HG03159 (cell line): ENCODE results near the gene SLC35F6.

ENCODE experiments used
- ATAC-seq: cut with Tn5 transposase; IDR thresholded peaks from one replicate; pipeline ENCODE4 v1.9.1; 2021; ENCODE audit warnings: mild to moderate bottlenecking, moderate library complexity; ENCODE audit not compliant: unreplicated experiment

SLC35F6 gene, protein sequence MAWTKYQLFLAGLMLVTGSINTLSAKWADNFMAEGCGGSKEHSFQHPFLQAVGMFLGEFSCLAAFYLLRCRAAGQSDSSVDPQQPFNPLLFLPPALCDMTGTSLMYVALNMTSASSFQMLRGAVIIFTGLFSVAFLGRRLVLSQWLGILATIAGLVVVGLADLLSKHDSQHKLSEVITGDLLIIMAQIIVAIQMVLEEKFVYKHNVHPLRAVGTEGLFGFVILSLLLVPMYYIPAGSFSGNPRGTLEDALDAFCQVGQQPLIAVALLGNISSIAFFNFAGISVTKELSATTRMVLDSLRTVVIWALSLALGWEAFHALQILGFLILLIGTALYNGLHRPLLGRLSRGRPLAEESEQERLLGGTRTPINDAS

DNA sequence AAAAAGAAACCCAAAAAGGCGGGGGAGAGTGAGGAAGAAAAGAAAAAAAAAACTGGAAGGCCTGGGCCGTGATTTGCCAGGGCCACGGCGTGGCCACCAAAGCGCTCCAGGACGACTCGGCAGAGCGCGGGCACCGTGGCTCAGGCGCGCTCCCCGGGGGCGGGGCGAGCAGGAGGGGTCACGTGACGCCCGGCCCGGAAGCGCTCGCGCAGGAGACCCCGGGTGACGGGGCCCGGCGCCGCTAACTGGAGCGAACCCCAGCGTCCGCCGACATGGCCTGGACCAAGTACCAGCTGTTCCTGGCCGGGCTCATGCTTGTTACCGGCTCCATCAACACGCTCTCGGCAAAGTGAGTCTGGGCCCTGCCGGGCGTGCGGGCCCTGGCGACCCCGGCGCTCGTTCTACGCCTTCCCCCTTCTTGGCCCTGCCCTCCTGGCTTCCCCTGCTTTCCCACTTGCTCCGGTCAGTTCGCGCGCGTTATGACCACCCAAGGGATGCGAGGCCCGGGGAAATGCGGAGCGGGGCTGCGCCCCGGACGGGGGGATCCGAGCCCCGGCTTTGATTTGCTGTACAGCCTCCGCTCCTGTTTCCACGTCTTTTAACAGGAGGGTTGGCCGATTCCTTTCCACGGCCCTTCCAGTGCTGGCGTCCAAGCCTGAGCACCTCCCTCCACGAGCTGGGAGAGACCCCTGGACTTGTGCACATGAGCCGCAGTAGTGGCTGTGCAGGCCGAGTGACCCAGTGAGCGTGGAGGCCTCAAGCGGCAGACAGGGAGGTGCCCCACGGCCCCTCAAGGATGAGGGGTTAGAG, at the start of gene SLC35F6:
Gene SLC35F6 (plus strand): TSS at position 207 of the 810 bp plus-strand sequence. CDS start 66 bp downstream, at position 273.
- peak; percentile 80 for ATAC-seq

DNA sequence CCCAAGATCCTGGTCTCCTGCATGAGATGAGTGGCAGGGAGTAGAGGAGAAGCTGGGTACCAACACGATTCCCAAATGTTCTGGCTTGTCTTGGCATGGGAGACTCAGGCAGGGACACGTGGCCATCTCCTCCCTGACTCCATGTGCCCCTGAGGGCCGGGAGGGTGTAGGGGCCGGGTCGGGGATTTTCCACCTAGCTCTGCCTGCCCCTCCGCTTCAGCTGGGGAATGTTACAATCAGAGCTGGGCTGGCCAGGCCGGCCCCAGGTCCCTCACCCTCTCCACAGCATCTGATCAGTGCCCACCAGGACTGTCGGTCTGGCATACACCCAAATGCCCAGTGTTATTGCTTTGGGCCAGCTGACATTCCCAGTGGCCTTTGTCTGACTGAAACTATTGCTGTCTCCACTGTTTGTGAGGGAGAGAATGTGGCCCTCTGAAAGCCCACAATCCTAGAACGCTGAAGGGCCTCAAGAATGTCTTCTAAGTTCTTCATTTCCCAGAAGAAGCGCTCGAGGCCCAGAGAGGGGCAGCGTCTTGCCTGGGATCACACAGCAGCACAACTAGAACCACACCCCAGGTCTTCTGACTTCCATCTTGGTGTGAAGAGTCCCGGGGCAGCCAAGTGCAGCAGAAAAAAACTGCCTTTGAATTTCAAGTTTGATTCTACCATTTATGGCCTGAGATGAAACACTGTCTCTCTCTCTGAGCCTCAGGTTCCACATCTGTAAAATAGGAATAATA, 48.4 kb upstream of the SLC35F6 start:
- no peak for ATAC-seq

DNA sequence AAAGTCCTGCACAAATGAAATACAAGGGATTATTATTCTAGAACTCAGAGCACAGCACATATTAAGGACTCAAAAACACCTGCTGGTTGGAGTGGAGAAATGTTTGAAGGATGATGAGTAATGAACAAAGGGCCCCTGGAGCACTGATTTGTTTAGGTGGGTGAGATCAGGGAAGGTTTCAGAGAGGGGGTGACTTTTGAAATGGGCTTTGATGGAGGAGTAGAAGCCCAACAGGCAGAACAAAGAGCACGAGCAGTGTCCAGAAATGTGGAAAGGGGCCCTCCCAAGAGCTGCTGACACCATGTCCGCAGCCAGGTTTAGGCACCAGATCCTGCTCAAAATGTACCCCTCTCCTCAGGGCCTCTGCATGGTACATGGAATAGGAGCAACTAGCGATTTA, 47.7 kb upstream of the SLC35F6 start:
- no peak for ATAC-seq

- no peak for ATAC-seq
Observed at GRCh38 chr2:26716769-26717168, 47.3 kb upstream of the SLC35F6 start.

DNA sequence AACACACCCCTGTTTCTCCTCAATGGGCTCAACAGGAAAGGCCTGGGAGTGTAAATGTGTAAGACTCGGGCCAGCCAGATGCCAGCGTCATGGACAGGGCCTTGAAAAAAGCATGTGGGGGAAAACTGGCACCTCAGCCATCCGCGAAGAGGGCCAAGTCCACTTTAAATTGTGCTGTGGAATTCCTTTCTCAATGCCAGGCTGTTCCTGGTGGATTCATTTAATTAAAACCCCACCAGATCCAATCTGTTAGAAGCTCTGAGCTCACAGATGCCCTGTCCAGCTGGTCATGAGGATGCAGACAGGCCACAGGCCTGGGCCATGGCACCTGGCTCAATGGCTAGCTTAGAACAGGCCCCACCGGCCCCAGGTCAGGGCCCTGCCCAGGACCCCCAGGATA, 46.7 kb upstream of the SLC35F6 start:
- ATAC-seq = no peak

GRCh38 chr2:26718949-26719686, 45.0 kb upstream of the SLC35F6 start:
- ATAC-seq = no peak

GRCh38 chr2:26720322-26721114, 43.6 kb upstream of the SLC35F6 start:
- no peak for ATAC-seq

- no peak for ATAC-seq
Observed at GRCh38 chr2:26721115-26722032, 42.7 kb upstream of the SLC35F6 start.

DNA sequence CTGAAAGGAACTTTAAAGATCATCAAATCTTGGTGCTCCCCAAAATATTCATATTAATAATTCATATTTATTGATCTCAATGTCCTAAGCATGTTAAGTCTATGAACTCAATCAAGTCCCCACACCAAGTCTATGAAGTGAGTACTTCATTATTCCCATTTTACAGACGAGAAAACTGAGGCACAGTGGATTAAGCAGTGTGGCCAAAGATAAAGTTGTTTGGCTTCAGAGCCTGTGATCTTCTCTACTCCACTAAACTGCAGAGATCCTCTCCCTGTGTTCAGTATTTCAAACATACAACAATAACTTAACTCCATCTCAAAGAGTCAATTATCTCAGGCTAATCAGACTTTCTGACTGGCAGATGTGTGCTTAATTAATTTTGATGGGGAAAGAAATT, 41.8 kb upstream of the SLC35F6 start:
- no peak for ATAC-seq

DNA sequence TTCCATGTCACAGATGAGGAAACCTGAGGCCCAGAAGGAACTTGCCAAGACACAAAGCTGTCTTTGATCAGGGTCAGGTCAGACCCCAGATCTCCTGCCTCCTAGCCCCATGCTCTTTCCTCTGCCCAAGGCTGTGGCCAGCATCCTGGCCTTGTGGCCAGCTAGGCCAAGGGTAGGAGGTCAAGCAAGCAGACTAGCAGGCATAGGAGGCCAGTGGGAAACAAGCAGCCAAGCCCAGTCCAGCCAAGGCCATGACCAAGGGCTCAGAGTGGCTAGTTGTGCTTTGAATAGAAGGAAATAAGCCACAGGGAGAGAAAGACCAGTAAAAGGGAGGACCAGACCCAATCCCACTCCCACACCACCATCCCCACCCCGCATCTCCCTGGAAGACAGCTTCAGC, 41.2 kb upstream of the SLC35F6 start:
- no peak for ATAC-seq

GRCh38 chr2:26723475-26723874, 40.6 kb upstream of the SLC35F6 start:
- no peak for ATAC-seq

DNA sequence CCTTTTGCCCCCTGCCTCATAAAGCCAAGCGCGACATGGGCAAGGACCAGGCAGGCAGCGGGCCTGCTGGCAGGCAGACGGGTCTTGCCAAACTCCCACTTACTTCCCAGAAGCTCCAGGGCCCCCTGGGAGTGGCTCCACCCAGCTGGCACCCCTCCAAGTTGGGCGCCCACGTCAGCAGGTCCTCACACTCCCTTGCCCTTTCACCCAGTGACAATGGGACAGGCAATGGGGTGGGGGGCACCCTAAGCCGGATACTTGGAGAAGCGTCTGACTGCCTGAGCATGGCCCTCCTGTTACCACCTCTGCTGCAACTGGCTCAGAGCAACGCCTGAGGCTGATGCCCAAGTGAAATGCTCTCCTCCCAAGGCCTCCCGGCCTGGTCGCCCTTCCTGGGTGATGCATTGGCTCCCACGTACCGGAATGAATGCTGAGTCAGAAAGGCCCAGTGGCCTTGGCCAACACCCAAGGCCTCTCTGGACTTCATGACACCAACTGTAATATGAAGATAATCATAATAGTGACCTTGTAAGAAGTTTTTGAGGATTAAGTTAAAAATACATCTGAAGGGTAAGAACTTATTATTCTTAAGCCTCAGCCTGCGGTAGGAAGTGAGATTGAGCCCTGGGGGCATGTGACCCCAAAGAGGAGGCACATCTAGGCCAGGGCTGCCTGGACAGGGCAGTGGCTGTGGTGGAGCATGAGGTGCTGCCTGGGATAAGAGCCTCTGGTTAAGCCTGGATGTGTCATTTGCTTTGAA, 39.9 kb upstream of the SLC35F6 start:
- no peak for ATAC-seq

DNA sequence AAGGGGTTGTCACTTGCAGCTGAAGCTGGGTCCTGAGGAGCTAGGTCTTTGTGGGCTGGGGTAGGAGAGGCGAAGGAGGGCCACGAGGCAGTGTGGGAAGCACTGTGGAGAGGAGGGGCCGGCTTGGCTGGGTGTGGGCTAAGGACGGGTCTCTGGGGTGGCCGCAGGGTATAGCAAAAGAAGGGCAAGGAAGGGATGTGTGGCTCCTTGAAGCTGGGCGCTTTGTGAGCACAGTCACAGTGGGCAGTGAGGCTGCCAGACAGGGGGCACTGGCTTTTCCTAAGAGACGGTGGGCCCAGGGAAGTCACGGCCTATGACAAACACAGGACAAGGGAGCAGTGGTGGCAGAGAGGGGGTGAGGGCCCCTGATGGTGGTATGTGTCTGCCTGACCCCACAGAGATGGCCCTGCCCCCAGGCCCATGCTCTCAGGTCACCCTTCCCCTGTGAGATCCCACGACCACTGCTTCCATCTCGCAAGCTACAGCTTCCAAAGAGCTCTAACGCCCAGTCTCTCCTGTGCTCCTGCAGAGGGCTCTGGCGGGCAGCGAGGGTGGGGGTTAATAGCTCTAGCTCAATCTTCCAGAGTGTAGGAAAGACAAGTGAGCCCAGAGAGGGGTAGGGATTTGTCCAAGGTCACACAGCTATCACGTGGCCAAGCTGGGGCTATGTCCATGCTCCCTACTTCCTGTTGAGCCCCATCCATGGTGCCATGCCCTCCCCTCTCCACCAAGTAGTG, 39.1 kb upstream of the SLC35F6 start:
- no peak for ATAC-seq

DNA sequence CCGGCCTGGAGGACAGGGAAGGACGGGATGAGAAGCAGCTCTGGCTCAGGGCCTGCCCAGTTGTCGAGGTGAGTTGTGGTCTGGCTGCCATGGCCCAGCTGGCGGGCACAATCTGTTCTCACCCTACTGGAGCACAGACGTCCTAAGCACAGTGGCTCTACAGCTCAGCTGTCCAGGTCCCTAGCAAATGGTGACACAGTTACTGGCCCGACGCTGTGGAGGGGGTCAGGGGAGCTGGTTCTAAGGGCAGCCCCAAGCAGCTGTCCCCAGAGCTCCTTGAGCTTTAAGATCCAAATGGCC, 38.6 kb upstream of the SLC35F6 start:
- no peak for ATAC-seq

DNA sequence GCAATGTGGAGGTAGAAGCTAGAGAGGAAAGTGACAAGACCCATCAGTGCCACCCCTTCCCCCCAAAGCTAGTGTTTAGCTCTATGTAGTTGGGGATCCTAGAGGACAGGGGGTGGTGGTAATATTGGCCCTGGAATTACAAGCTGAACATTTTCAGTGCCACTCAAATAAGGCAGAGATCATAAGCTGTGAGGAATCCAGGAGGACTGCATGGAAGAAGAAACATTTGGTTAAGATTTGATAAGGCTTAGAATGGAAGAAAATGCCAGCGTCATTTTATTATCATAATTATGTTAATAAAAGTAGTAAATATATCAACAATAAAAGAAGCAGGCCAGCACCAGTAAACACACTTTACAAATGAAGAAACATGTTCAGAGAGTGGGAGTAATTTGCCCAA, 37.9 kb upstream of the SLC35F6 start:
- ATAC-seq = no peak

DNA sequence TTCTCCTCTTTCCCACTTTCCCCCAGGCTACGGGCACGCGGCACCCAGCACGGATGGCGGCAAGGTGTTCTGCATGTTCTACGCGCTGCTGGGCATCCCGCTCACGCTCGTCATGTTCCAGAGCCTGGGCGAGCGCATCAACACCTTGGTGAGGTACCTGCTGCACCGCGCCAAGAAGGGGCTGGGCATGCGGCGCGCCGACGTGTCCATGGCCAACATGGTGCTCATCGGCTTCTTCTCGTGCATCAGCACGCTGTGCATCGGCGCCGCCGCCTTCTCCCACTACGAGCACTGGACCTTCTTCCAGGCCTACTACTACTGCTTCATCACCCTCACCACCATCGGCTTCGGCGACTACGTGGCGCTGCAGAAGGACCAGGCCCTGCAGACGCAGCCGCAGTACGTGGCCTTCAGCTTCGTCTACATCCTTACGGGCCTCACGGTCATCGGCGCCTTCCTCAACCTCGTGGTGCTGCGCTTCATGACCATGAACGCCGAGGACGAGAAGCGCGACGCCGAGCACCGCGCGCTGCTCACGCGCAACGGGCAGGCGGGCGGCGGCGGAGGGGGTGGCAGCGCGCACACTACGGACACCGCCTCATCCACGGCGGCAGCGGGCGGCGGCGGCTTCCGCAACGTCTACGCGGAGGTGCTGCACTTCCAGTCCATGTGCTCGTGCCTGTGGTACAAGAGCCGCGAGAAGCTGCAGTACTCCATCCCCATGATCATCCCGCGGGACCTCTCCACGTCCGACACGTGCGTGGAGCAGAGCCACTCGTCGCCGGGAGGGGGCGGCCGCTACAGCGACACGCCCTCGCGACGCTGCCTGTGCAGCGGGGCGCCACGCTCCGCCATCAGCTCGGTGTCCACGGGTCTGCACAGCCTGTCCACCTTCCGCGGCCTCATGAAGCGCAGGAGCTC, 36.2 kb upstream of the SLC35F6 start:
- ATAC-seq = no peak

DNA sequence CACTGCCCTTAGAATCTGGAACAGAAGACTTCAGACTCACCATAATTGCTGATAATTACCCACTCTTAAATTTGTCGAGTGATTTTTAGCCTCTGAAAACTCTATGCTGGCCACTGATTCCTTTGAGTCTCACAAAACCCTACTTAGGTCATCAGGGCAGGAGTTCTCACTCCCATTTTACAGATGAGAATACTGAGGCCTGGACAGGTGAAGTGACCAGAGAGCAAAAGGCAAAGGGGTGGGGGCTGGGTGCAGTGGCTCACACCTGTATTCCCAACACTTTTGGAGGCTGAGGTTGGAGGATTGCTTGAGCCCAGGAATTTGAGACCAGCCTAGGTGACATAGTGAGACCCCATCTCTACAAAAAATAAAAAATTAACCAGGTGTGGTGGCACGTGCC, 34.8 kb upstream of the SLC35F6 start:
- ATAC-seq = no peak
